ENCODE measurements around the gene SENP2.

Gene SENP2

DNA sequence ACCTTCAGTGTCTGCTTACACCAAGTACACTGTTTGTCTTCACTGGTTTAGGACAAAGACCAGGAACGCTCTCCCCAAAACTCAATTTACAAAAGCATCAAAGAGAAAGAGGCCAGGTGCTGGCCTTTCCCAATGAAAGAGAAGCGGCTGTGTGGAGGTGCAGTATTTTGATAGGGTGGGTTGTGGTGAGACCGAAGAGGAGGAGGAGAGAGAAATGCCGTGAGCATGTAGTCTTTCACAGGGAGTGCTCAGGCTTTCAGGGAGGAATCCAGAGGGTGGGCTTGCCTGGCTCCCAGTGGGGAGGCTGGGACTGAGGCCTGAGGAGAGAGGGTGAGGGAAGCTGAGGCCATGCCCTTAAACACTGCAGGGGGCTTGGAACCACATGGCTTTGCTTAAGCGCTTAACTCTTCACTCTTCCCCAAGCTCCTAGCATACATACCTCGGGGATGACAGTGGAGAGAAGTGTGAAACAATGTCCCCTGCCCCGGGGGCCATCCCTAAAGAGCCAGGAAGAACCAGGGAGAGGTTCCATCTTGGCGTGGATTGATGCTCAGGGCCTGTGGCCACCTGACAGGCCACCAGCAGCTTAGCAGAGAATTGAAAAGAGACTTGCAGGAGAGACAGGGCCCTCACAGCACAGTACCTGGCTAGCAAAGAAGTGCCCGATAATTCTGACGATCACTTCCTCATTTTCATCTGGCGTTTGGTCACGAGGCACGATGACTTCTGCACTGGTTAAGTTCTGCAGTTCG lies 60.5 kb downstream of the SENP2 start:
- no peak for FAIRE-seq
- no peak for DNase-seq (ENCODE audit: insufficient read length, low spot score)
- TF ChIP-seq, protein P1, sequence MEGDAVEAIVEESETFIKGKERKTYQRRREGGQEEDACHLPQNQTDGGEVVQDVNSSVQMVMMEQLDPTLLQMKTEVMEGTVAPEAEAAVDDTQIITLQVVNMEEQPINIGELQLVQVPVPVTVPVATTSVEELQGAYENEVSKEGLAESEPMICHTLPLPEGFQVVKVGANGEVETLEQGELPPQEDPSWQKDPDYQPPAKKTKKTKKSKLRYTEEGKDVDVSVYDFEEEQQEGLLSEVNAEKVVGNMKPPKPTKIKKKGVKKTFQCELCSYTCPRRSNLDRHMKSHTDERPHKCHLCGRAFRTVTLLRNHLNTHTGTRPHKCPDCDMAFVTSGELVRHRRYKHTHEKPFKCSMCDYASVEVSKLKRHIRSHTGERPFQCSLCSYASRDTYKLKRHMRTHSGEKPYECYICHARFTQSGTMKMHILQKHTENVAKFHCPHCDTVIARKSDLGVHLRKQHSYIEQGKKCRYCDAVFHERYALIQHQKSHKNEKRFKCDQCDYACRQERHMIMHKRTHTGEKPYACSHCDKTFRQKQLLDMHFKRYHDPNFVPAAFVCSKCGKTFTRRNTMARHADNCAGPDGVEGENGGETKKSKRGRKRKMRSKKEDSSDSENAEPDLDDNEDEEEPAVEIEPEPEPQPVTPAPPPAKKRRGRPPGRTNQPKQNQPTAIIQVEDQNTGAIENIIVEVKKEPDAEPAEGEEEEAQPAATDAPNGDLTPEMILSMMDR (IDR thresholded peaks at IDR 0.05; ENCODE audit: insufficient read depth, missing control alignments): no peak

DNA sequence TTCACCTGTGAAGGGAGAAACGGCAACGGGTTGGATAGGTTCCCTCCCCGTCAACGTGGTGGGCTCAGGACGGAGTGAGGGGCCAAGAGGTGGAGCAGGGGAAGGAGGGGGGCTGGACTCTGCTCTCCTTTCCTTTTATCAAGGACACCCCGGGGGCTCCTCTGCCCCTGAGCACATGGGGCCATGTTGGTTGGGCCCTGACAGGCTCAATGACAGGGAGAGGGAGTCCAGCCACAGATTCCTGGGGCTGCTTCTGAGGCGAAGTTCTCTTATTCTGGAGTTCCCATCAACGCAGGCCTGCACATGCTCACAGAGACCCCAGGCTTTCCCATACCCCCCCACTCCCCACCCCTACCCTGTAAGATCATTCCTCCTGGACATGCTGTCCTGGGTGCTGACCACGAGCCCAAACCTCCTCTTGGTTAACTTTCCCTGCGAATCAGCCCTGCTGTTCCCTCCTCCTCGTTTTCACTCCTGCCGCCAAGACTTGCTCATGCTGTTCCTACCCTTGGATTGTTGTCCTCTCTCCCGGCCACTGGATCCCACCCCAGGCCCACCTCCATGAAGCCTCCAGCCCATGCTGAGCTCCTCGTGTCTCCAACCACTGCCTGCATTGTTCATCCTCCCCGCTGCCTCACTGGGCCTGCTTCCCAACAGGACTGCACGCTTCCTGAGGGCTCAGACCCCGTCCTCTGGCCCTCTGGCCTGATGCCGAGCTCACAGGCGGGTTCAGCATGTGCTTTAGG lies 61.2 kb downstream of the SENP2 start:
- DNase-seq (ENCODE audit: insufficient read length, low spot score) (no peak), FAIRE-seq (no peak)
- TF ChIP-seq, protein P1 (IDR thresholded peaks at IDR 0.05; ENCODE audit: insufficient read depth, missing control alignments): no peak

DNA sequence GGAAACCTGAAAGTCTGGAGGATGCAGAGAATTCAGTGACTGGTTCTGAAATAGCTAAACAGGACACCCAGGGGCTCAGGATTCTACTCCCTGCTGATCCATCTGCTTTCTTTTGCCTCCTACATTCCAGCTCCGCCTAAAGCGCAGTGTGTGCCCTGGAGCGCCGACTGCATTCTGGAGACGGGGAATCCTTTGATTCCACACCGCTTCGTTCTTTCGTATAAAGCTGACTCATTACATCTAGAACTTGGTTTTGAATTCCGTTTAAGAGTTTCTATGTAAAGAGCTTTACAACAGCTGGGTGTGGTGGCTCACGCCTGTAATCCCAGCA lies 61.8 kb downstream of the SENP2 start:
- DNase-seq (ENCODE audit: insufficient read length, low spot score): no peak
- TF ChIP-seq, protein P1 (IDR thresholded peaks at IDR 0.05; ENCODE audit: insufficient read depth, missing control alignments): no peak
- no peak for FAIRE-seq

DNA sequence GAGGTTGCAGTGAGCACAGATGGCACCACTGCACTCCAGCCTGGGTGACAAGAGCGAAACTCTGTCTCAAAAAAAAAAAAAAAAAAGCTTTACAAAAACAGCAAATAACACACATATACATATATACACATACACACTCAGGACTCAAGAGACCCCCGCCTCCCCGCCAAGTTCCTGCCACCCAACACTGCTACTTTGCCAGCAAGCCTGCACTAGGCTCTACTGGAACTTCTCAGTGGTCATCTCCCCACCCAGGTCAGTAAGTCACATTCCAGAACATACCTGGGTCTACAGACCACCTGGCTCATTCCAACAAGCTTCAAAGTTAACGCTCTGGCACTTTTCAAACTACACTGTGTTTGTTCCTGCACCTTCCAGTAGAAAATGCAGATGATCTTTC lies 62.3 kb downstream of the SENP2 start:
- FAIRE-seq: no peak
- TF ChIP-seq, protein P1 (IDR thresholded peaks at IDR 0.05; ENCODE audit: insufficient read depth, missing control alignments): no peak

DNA sequence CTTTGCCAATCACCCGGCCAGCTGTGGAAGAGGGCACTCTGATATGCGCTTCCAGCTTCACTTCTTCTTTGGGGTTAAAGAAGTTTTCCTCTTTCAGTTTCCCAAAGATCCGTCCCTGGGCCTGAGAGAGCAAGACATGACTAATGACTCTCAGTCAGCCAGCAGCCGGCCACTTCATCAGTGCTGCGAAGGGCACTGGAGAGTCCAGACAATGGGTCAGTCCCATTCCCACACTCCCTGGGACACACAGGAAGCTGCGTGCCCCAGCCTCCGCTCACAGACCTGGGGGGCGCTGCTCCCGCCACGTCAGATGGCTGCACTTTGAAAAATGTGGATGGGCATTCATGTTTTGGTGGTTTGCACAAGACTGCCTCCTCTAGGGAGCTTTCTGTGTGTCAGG lies 63.3 kb downstream of the SENP2 start:
- FAIRE-seq: no peak

More for the DNA sequence above, 62.3 kb downstream of the SENP2 start:
- no peak for DNase-seq (ENCODE audit: insufficient read length, low spot score)

DNA sequence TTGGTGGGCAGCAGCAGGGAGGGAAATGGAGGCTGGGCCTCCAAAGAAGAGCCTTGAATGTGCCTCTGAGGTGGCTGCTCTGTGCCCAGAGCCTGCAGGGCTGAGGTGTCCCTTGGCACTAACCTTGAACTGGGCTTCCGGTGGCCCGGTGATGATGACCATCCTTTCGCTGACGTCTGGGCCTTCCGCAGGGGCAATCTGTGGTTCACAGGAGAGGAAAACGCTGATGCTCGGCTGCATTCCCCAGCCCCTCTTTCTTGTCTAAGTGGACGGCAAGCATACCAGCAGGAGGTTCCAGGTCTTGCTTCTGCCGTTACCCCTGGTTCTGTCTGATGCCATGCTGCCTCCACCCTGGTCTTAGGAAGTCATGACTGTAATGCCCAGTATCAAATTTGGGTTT lies 65.9 kb downstream of the SENP2 start:
- TF ChIP-seq, protein P1 (IDR thresholded peaks at IDR 0.05; ENCODE audit: insufficient read depth, missing control alignments): no peak
- FAIRE-seq: no peak
- DNase-seq (ENCODE audit: insufficient read length, low spot score): no peak

More for the DNA sequence above, 63.3 kb downstream of the SENP2 start:
- TF ChIP-seq, protein P1 (IDR thresholded peaks at IDR 0.05; ENCODE audit: insufficient read depth, missing control alignments): no peak
- no peak for DNase-seq (ENCODE audit: insufficient read length, low spot score)

Data from D721Med (cell line).